Measurements from ENCODE around the gene SRPRB.

The SRPRB gene

GRCh38 chr3:133868758-133869475 lies 63.3 kb downstream of the SRPRB start:
- DNase-seq, result no peak

- no peak for DNase-seq
Observed at GRCh38 chr3:133869586-133869985, 64.0 kb downstream of the SRPRB start.

GRCh38 chr3:133870822-133871221 lies 65.2 kb downstream of the SRPRB start:
- DNase-seq, result no peak
